Mononuclear cell (primary cell): ENCODE results near the gene CLASP1. TPM values are rescaled to one million over a fixed set of nuclear protein-coding genes. Genes with fewer than 3 reads are reported as not detected.
"Not testable (repeated sequence)": the region's sequence is repeated elsewhere in the genome, so short reads cannot be mapped to it uniquely, and the experiment has no call there.

ENCODE experiments used
- H3K27me3 ChIP-seq: 2 replicates; pipeline ENCODE4 v1.6.0; 2011; ENCODE audit warnings: low read length, control low read depth; ENCODE audit not compliant: insufficient read depth
- H3K4me1 ChIP-seq: 2 replicates; pipeline ENCODE4 v1.5.1; 2011; ENCODE audit warnings: mild to moderate bottlenecking, low read length, control low read depth; ENCODE audit not compliant: insufficient read depth
- H3K4me3 ChIP-seq: 2 replicates; pipeline ENCODE4 v1.5.1; 2011; ENCODE audit warnings: mild to moderate bottlenecking, low read length, moderate library complexity
- H3K9me3 ChIP-seq: 2 replicates; pipeline ENCODE4 v1.5.1; 2011; ENCODE audit warnings: low read depth, mild to moderate bottlenecking, control low read depth, low read length
- total RNA-seq: library from RNA; depleted of rRNA; stranded (reverse); fragments of >200 nt; gene quantifications from one replicate; pipeline ENCODE4 v1.2.3, GENCODE V29; 2012

CLASP1 gene
- total RNA-seq, 1 donor = 74.6 TPM

- Histone ChIP-seq H3K4me1 (peaks cover 5% of the 10 kb centered on the region), H3K4me3 (no peak overlapping the region), H3K9me3 (no peaks in the 10 kb centered on the region), H3K27me3 (no peaks in the 10 kb centered on the region)
Measured at GRCh38 chr2:121298476-121298875, 350.8 kb downstream of the CLASP1 start.

GRCh38 chr2:121297866-121298265 lies 351.4 kb downstream of the CLASP1 start:
- H3K9me3 ChIP-seq, H3K4me3 ChIP-seq: not testable (repeated sequence)

GRCh38 chr2:121297217-121297830 lies 351.9 kb downstream of the CLASP1 start:
- Histone ChIP-seq H3K4me1 (no peaks in the 10 kb centered on the region), H3K4me3 (no peak overlapping the region), H3K9me3 (no peaks in the 10 kb centered on the region), H3K27me3 (no peaks in the 10 kb centered on the region)

More at GRCh38 chr2:121297866-121298265, 351.4 kb downstream of the CLASP1 start:
- H3K4me1 ChIP-seq, H3K27me3 ChIP-seq: not testable (repeated sequence)

DNA sequence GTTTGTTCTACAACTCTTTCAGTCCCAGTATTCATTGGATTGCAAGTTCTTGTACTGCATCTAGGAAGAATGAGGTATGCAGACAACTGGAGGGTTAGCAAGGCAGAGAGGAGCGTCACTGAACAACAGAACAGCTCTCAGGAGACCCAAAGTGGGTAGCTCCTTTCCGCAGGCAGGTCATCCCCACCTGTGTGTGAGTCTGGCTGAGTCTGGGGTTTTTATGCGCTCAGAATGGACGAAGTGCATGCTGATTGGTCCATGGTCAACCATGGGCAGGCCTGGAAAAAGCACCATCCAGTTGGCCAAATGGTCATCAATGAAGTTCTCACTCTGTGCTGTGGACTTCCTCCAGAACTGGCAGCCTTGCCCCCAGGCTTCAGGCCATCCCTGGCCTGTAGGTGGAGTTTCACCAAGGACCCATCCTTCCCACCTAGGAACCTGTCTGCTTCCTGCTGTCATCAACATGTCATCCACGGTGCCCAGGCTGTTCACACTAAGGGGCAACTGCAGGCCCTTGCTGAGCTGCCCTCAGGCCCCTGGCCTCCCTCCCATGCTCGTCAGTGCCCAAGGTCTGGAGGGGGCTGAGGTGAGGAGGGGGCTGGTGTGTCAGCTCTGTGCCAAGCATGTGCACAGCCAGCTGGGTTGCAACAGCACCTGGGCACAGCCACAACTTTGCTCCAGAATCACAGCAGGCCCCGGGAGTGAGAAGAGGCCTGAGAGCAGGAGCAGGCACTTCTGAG lies 353.2 kb downstream of the CLASP1 start:
- no peaks in the 10 kb centered on the region for H3K9me3 ChIP-seq
- no peaks in the 10 kb centered on the region for H3K27me3 ChIP-seq
- no peaks in the 10 kb centered on the region for H3K4me1 ChIP-seq
- no peak overlapping the region for H3K4me3 ChIP-seq

- H3K4me3 ChIP-seq = no peak overlapping the region
- no peaks in the 10 kb centered on the region for H3K9me3 ChIP-seq
- H3K27me3 ChIP-seq = no peaks in the 10 kb centered on the region
- no peaks in the 10 kb centered on the region for H3K4me1 ChIP-seq
Measured at GRCh38 chr2:121294881-121295840, 354.1 kb downstream of the CLASP1 start.

GRCh38 chr2:121293450-121294325 lies 355.6 kb downstream of the CLASP1 start:
- Histone ChIP-seq H3K9me3 (no peaks in the 10 kb centered on the region), H3K4me1 (no peaks in the 10 kb centered on the region)

DNA sequence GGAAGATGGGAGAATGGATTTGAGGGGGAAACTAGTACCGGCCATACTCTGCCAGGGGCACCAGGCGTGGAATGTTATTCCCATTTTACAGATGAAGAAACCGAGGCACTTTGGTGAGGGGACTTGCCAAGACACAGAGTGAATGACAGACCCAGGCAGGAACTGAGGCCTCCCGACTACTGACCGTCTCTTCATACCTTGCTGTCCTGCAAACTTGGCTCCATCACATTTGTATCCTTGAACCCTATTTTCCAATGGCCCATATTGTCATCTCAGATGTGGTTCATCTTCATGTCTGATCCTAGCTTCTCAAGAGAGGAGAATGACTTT lies 358.0 kb downstream of the CLASP1 start:
- H3K27me3 ChIP-seq = peaks cover under 1% of the 10 kb centered on the region
- peaks cover 22% of the 10 kb centered on the region for H3K4me1 ChIP-seq
- H3K4me3 ChIP-seq = no peak overlapping the region
- H3K9me3 ChIP-seq = no peaks in the 10 kb centered on the region

More at GRCh38 chr2:121293450-121294325, 355.6 kb downstream of the CLASP1 start:
- Histone ChIP-seq H3K27me3 (no peaks in the 10 kb centered on the region), H3K4me3 (no peak overlapping the region)

DNA sequence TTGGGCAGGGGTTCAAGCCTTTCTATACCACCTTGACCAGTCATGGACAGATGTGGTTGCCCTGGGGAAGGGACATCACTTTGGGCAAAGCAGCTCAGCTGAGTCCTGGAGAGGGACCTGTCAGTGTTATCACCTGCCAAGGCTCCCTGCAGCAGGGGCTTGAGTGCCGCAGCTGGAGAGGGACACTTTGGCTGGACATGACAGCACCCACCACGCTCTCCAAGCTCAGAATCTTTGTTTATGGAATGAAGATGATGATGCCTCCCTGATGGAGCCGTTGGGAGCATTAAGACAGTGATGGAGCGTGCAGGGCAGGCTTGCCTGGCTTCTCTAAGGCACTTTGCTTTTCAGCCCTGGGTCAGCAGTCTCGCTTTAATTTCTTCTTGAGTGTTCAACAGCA lies 360.0 kb downstream of the CLASP1 start:
- peaks cover 8% of the 10 kb centered on the region for H3K27me3 ChIP-seq
- peaks cover 37% of the 10 kb centered on the region for H3K4me1 ChIP-seq
- H3K4me3 ChIP-seq = no peak overlapping the region
- no peaks in the 10 kb centered on the region for H3K9me3 ChIP-seq

DNA sequence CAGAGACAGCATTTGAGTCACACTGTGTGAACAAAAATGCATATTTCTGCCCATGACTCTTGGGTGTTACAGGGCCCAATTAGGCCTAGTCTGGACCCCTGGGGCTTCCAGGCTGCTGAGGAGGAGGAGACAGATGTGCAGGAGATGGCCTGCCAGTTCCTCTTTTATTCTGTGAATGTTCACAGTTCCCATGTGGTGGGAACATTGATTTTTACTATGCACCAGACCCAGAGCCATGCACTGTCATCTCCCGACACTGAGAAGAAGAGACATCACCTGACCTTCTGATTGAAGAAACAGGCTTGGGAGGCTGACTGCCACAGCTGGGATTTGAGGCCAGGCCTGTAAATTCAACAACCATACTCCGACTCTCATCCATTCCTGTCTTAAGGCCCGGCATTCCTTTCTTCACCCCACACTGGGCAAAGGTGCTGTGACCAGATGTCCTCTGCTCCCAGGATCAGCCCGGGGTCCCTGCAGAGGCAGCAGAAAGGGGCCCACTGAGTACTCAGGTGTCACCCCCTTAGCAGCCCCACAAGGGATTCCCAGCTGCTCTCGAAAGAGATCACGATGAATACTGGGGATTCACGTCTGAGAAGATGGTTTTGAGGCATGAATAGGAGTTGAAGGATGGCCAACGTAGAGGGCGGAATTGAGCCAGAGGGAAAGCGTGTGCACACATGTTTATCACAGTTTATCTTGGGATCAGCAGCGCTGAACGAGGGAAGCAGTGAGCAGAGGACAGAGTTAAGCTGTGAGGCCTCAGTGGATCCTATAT lies 360.6 kb downstream of the CLASP1 start:
- no peaks in the 10 kb centered on the region for H3K9me3 ChIP-seq
- H3K4me1 ChIP-seq = peaks cover 43% of the 10 kb centered on the region
- no peak overlapping the region for H3K4me3 ChIP-seq
- peaks cover 14% of the 10 kb centered on the region for H3K27me3 ChIP-seq

DNA sequence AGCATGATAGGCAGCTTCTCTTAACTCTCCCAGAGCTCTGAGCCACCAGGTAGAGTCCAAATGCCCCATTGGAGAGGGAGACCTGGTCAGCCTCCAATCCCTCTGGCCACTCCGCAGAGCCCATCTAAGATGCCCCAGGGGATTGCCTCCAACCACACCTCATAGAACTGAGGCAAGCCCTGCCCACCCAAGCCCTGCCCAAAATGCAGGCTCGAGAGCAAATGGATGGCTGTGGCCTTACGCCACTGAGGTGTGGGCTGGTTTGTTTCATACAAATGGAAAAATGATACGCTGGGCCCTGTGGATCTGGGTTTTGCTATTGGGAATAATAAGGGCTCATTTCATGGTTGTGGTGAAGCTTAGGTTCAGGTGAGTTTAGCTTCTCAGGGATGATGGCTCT lies 361.3 kb downstream of the CLASP1 start:
- peaks cover 43% of the 10 kb centered on the region for H3K4me1 ChIP-seq
- H3K4me3 ChIP-seq = no peak overlapping the region
- H3K27me3 ChIP-seq = peaks cover 21% of the 10 kb centered on the region
- no peaks in the 10 kb centered on the region for H3K9me3 ChIP-seq

Other genes starting within 250 kb of the CLASP1 start
- not detected for gene RNU4ATAC, start 118.6 kb downstream of the CLASP1 start, total RNA-seq
- 33.1 TPM for gene NIFK, start 87.4 kb upstream of the CLASP1 start, total RNA-seq
- gene TSN, start 106.2 kb upstream of the CLASP1 start, total RNA-seq = 58.1 TPM